AG09319 (cell line): ENCODE data around the gene MUC5B.

ENCODE experiments used
- DNase-seq: peaks from one replicate; pipeline ENCODE4 v3.0.0-alpha.2; 2010; ENCODE audit warnings: low read depth; ENCODE audit errors: extremely low read depth
- CTCF ChIP-seq: IDR thresholded peaks from 2 replicates; pipeline ENCODE4 v1.5.1; 2011; ENCODE audit warnings: low read depth, mild to moderate bottlenecking, inconsistent platforms, low read length, moderate library complexity

The MUC5B gene

GRCh38 chr11:1257366-1257765 lies 34.5 kb downstream of the MUC5B start:
- no peak for DNase-seq
- TF ChIP-seq CTCF: no peak

DNA sequence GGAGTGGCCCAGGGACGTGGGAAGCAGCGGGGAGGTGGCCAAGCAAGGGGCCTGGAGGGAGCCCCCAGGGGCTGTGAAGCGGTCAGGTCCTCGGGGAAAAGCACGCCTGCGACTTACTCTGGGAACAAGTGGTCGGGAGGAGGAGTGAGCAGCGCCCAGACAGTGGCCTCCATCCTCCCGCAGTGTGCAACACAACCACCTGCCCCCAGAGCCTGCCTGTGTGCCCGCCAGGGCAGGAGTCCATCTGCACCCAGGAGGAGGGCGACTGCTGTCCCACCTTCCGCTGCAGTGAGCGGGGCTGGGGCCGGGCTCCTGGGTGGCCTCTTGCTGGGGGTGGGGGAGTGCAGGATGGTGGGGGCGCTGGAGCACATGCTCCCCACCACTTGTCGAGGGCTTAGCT lies 35.0 kb downstream of the MUC5B start:
- no peak for DNase-seq
- no peak for TF ChIP-seq CTCF

GRCh38 chr11:1258401-1259075 lies 35.7 kb downstream of the MUC5B start:
- TF ChIP-seq CTCF: no peak
- no peak for DNase-seq

DNA sequence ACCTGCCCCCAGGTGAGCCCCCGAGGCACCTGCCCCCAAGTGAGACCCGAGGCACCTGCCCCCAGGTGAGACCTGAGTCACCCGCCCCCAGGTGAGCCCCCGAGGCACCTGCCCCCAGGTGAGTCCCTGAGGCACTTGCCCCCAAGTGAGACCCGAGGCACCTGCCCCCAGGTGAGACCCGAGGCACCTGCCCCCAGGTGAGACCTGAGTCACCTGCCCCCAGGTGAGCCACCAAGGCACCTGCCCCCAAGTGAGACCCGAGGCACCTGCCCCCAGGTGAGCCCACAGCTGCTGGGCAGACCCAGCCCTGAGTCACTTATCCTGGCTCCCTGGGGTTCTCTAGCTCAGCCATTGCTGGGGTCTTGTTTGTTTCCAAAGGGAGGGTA lies 36.2 kb downstream of the MUC5B start:
- no peak for DNase-seq
- no peak for TF ChIP-seq CTCF

DNA sequence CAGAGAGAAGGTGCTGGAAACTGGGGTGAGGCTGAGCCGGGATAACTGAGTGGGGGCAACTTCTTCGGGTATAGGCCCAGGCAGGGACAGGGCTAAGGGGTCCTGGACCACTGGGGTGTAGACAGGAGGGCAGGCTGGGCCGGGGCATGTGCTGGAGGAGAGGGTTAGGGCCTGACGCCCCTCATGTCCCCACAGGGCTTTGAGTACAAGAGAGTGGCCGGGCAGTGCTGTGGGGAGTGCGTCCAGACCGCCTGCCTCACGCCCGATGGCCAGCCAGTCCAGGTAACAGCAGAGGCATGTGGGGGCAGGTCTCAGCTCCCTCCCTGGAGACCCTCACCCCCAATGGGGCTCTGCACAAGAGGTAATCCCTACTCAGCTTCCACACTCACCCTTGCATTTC lies 36.7 kb downstream of the MUC5B start:
- DNase-seq: no peak
- TF ChIP-seq CTCF: no peak

DNA sequence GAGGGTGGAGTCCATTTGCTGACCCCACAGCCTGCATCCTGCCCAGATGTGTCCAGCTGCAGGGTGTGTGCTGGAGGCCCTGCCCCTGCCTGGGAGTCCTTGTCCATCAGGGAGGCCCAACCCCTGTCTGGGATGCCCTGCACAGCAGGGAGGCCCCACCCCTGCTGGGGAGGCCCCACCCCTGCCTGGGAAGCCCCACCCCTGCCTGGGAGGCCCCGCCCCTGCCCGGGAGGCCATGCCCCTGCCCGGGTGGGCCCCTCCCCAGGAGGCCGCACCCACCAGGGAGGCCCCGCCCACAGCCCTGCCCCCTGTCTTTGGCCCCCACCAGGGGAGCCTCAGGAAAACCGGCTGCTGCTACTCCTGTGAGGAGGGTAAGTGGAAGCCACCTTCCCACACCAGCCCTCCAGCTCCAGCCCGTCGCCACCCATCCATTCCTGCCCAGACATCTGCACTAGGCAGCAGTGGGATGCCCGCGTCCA lies 37.2 kb downstream of the MUC5B start:
- no peak for DNase-seq
- TF ChIP-seq CTCF: no peak

GRCh38 chr11:1260620-1261019 lies 37.8 kb downstream of the MUC5B start:
- TF ChIP-seq CTCF: no peak
- no peak for DNase-seq
